Effector memory CD4-positive, alpha-beta T cell (primary cell): ENCODE data around the gene OSM.
"Not testable (repeated sequence)": the region's sequence is repeated elsewhere in the genome, so short reads cannot be mapped to it uniquely, and the experiment has no call there.

Experiments used
- DNase-seq, 3 donors: peaks; one replicate each; pipeline ENCODE4 v3.0.0-alpha.2; 2020
- H3K27ac ChIP-seq: 2 replicates; pipeline ENCODE4 v1.7.0; 2013; ENCODE audit warnings: mild to moderate bottlenecking, low read length, moderate library complexity; ENCODE audit not compliant: insufficient read depth, poor library complexity, severe bottlenecking
- H3K27me3 ChIP-seq: replicated peaks from 2 replicates; pipeline ENCODE4 v1.7.0; 2013; ENCODE audit warnings: mild to moderate bottlenecking, low read length; ENCODE audit not compliant: insufficient read depth, control insufficient read depth, poor library complexity, severe bottlenecking
- H3K36me3 ChIP-seq: 2 replicates; pipeline ENCODE4 v1.7.0; 2013; ENCODE audit warnings: mild to moderate bottlenecking, low read length, moderate library complexity; ENCODE audit not compliant: control insufficient read depth, insufficient read depth
- H3K4me1 ChIP-seq: 2 replicates; pipeline ENCODE4 v1.7.0; 2013; ENCODE audit warnings: low read length, mild to moderate bottlenecking; ENCODE audit not compliant: control insufficient read depth, insufficient read depth, poor library complexity, severe bottlenecking
- H3K4me3 ChIP-seq: 2 replicates; pipeline ENCODE4 v1.7.0; 2013; ENCODE audit warnings: low read length, low read depth, mild to moderate bottlenecking; ENCODE audit not compliant: insufficient read depth, poor library complexity, severe bottlenecking
- H3K9me3 ChIP-seq: 2 replicates; pipeline ENCODE4 v1.7.0; 2013; ENCODE audit warnings: mild to moderate bottlenecking, low read length, moderate library complexity; ENCODE audit not compliant: control insufficient read depth

The OSM gene

GRCh38 chr22:30238661-30239487, 27.8 kb downstream of the OSM start:
- H3K4me1 ChIP-seq, result peaks cover 3% of the 10 kb centered on the region
- H3K27me3 ChIP-seq, result no peaks in the 10 kb centered on the region
- no peak overlapping the region for H3K27ac ChIP-seq
- DNase-seq, result no peak
- H3K36me3 ChIP-seq, result no peaks in the 10 kb centered on the region
- no peaks in the 10 kb centered on the region for H3K9me3 ChIP-seq
- no peak overlapping the region for H3K4me3 ChIP-seq

- DNase-seq, result no peak
- H3K4me1 ChIP-seq, result no peaks in the 10 kb centered on the region
- no peak overlapping the region for H3K27ac ChIP-seq
- H3K27me3 ChIP-seq, result no peaks in the 10 kb centered on the region
- H3K9me3 ChIP-seq, result no peaks in the 10 kb centered on the region
- H3K36me3 ChIP-seq, result no peaks in the 10 kb centered on the region
- no peak overlapping the region for H3K4me3 ChIP-seq
Measured at GRCh38 chr22:30238136-30238535, 28.5 kb downstream of the OSM start.

- Histone ChIP-seq H3K4me1 (no peaks in the 10 kb centered on the region), H3K27ac (no peak overlapping the region), H3K9me3 (no peaks in the 10 kb centered on the region), H3K36me3 (no peaks in the 10 kb centered on the region), H3K27me3 (no peaks in the 10 kb centered on the region), H3K4me3 (no peak overlapping the region)
- no peak for DNase-seq
Measured at GRCh38 chr22:30236875-30237274, 29.8 kb downstream of the OSM start.

GRCh38 chr22:30235687-30236170, 30.9 kb downstream of the OSM start:
- Histone ChIP-seq H3K27me3 (no peaks in the 10 kb centered on the region), H3K36me3 (no peaks in the 10 kb centered on the region), H3K27ac (no peak overlapping the region), H3K4me1 (no peaks in the 10 kb centered on the region), H3K9me3 (no peaks in the 10 kb centered on the region), H3K4me3 (no peak overlapping the region)
- DNase-seq, result no peak

- no peak overlapping the region for H3K27ac ChIP-seq
Measured at GRCh38 chr22:30234786-30235470, 31.7 kb downstream of the OSM start.

GRCh38 chr22:30234325-30234724, 32.3 kb downstream of the OSM start:
- H3K27ac ChIP-seq, DNase-seq, H3K4me1 ChIP-seq, H3K36me3 ChIP-seq, H3K27me3 ChIP-seq, H3K9me3 ChIP-seq, H3K4me3 ChIP-seq: not testable (repeated sequence)

More at GRCh38 chr22:30234786-30235470, 31.7 kb downstream of the OSM start:
- no peak overlapping the region for H3K4me3 ChIP-seq
- DNase-seq, result no peak
- H3K27me3 ChIP-seq, result no peaks in the 10 kb centered on the region
- no peaks in the 10 kb centered on the region for H3K9me3 ChIP-seq
- no peaks in the 10 kb centered on the region for H3K36me3 ChIP-seq
- no peaks in the 10 kb centered on the region for H3K4me1 ChIP-seq

GRCh38 chr22:30233582-30233981, 33.1 kb downstream of the OSM start:
- Histone ChIP-seq H3K9me3 (no peaks in the 10 kb centered on the region), H3K36me3 (no peaks in the 10 kb centered on the region), H3K27ac (no peak overlapping the region), H3K4me1 (no peaks in the 10 kb centered on the region), H3K4me3 (no peak overlapping the region), H3K27me3 (no peaks in the 10 kb centered on the region)
- no peak for DNase-seq

GRCh38 chr22:30232716-30233218, 33.9 kb downstream of the OSM start:
- Histone ChIP-seq H3K4me1 (no peaks in the 10 kb centered on the region), H3K9me3 (no peaks in the 10 kb centered on the region), H3K27me3 (no peaks in the 10 kb centered on the region), H3K36me3 (no peaks in the 10 kb centered on the region), H3K4me3 (no peak overlapping the region), H3K27ac (no peak overlapping the region)
- no peak for DNase-seq

GRCh38 chr22:30230787-30231461, 35.7 kb downstream of the OSM start:
- H3K9me3 ChIP-seq, result no peaks in the 10 kb centered on the region
- no peaks in the 10 kb centered on the region for H3K27me3 ChIP-seq
- H3K36me3 ChIP-seq, result no peaks in the 10 kb centered on the region
- no peaks in the 10 kb centered on the region for H3K4me1 ChIP-seq
- H3K4me3 ChIP-seq, result no peak overlapping the region
- no peak for DNase-seq
- no peak overlapping the region for H3K27ac ChIP-seq
